Epithelial cell of esophagus (primary cell): Measurements from ENCODE around the gene ROBO1.

Source experiments
- DNase-seq: peaks from one replicate; pipeline ENCODE4 v3.0.0; 2010; ENCODE audit warnings: low read depth
- H3K4me3 ChIP-seq: 2 replicates; pipeline ENCODE4 v1.5.1; 2011; ENCODE audit warnings: mild to moderate bottlenecking, low read length, control low read depth
- TF ChIP-seq, protein P1 (sequence below): IDR thresholded peaks from 2 replicates; pipeline ENCODE4 v1.5.1; 2011; ENCODE audit warnings: low read depth, mild to moderate bottlenecking, low read length, control low read depth, inconsistent platforms; ENCODE audit not compliant: insufficient read depth; ENCODE audit errors: missing control alignments

Gene ROBO1

DNA sequence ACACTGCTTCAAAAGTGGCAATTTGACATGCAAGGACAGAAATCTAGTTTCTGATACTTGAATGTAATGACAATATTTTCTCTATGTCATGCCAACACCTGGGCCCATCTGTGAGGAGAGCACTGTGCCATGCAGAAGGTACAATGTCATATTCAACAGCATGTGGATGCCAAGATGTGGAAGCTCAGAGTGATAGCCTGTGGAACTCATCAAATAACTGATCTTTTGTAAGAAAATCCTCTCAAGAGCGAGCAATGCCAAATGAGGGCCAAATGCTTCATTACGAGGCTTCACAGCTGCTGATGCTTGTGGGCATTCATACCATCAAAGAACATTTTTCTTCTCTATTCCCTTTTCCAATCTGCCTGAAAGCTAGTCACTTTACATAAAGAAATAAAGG, 95.1 kb downstream of the ROBO1 start:
- TF ChIP-seq, protein P1, sequence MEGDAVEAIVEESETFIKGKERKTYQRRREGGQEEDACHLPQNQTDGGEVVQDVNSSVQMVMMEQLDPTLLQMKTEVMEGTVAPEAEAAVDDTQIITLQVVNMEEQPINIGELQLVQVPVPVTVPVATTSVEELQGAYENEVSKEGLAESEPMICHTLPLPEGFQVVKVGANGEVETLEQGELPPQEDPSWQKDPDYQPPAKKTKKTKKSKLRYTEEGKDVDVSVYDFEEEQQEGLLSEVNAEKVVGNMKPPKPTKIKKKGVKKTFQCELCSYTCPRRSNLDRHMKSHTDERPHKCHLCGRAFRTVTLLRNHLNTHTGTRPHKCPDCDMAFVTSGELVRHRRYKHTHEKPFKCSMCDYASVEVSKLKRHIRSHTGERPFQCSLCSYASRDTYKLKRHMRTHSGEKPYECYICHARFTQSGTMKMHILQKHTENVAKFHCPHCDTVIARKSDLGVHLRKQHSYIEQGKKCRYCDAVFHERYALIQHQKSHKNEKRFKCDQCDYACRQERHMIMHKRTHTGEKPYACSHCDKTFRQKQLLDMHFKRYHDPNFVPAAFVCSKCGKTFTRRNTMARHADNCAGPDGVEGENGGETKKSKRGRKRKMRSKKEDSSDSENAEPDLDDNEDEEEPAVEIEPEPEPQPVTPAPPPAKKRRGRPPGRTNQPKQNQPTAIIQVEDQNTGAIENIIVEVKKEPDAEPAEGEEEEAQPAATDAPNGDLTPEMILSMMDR, result no peak
- no peak for DNase-seq
- no peak overlapping the region for H3K4me3 ChIP-seq

DNA sequence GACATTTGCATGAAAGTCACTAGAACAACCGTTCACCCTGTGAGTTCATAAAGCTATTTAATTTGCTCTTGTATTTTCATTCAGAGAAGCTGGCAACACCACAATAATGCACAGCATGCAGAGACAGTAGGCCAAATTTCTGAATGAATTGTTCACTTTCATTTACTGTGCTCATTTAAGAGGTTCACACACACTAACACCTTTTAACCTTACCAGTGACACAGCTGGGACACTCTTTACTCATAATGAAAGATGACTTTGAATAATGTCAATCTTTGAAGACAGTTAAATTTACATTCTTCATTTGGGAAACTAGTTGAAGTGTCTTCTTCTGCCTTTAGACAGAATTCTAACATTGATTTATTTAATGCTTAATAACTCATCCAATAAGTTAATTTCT, 95.7 kb downstream of the ROBO1 start:
- no peak overlapping the region for H3K4me3 ChIP-seq
- DNase-seq, result no peak
- TF ChIP-seq, protein P1, result no peak

DNA sequence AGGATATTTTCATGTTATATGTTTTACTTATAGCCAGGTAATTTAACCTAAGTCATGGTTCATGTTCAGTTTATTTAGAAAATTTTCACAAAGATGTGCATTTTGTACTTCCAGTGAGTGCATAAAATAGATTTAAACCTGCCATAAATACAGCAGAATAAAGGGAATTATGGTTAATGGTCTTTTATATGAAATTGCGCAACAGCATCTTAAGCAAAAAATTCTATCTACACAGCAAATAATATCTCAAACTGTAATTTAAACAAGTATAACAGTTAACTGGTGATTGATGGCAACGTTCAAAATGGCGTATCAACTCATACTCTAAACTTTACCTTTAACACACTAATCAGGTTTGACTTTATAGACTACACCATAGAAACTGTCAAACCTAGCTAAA, 97.6 kb downstream of the ROBO1 start:
- H3K4me3 ChIP-seq, result no peak overlapping the region
- DNase-seq, result no peak
- TF ChIP-seq, protein P1, result no peak

DNA sequence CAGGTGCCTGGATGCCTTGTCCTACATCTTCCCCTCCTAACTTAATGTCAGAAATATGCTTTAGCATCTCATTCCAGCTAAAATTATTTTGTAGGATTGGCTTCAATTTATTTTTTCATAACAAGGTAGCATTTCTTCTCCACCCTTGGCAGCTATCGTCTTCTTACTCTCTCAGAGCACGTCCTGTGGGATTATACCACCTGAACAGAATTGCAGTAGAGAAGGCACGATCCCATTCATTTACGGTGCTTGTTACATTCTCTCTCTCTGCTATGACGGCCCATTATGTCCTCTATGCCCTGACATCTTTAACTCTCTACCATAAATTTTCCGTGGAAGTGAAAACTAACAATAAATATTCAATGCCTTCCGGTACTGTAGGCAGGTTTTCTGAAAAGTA, 103.3 kb downstream of the ROBO1 start:
- TF ChIP-seq, protein P1, result no peak
- DNase-seq, result no peak
- H3K4me3 ChIP-seq, result no peak overlapping the region

DNA sequence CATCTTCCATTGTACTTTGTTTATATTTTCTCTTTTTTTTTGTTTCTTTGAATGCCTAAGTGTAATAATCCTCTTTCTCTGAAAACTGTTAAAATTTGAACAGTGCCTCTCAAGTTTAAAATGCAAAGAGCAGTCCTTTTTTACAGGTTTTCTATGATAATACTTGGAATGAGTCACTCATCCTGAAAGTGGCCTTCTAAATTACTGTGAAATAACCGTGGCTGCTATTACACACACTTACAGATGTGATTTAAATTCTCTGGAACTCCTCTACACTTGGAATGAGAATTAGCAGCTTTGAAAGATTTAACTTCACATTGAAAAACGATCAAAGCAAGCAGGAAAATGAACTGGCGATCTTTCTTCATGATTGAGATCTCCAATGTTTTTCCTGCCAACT, 105.9 kb downstream of the ROBO1 start:
- H3K4me3 ChIP-seq, result no peak overlapping the region
- no peak for DNase-seq
- TF ChIP-seq, protein P1, result no peak

DNA sequence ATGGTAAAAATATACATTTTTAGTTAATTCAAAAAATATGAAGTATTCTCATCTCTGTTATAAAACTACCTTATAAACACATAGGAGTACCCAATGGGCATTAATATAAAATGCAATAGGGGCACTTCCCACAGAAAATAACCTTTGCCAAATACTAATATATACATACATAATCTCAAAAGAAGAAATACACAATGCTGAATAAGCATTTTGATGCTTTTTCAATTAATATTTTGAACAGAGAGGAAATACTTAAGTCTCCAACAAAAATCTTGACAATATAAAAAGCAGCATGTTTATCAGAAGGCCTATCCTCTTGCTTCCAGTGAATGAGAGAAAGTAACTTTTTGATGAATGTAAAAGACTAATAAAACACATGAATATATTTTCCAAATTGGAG, 110.7 kb downstream of the ROBO1 start:
- no peak for DNase-seq
- TF ChIP-seq, protein P1, result no peak
- H3K4me3 ChIP-seq, result no peak overlapping the region

DNA sequence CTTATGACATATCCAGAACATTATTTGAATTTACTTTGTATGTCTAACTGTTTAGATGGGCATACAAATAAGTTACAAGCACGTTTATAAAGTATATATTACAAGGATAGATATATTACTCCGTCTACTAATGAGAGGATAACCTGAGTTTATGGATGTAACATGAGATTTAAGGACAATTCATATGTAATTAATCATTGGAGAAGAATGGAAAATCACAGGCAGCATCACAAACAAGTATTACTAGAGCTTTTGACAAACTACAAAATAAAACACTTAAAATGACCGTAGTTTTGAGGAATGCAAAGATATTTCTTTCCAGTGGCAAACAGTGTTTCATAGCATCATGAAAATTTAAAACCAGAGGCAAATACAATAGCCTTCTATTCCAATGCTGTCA, 113.8 kb downstream of the ROBO1 start:
- TF ChIP-seq, protein P1, result no peak
- H3K4me3 ChIP-seq, result no peak overlapping the region
- no peak for DNase-seq
